HG03095 (cell line): ENCODE results near the gene CHAT.

Experiments used
- ATAC-seq: cut with Tn5 transposase; IDR thresholded peaks from one replicate; pipeline ENCODE4 v1.9.1; 2021; ENCODE audit warnings: moderate library complexity; ENCODE audit not compliant: unreplicated experiment

CHAT gene

DNA sequence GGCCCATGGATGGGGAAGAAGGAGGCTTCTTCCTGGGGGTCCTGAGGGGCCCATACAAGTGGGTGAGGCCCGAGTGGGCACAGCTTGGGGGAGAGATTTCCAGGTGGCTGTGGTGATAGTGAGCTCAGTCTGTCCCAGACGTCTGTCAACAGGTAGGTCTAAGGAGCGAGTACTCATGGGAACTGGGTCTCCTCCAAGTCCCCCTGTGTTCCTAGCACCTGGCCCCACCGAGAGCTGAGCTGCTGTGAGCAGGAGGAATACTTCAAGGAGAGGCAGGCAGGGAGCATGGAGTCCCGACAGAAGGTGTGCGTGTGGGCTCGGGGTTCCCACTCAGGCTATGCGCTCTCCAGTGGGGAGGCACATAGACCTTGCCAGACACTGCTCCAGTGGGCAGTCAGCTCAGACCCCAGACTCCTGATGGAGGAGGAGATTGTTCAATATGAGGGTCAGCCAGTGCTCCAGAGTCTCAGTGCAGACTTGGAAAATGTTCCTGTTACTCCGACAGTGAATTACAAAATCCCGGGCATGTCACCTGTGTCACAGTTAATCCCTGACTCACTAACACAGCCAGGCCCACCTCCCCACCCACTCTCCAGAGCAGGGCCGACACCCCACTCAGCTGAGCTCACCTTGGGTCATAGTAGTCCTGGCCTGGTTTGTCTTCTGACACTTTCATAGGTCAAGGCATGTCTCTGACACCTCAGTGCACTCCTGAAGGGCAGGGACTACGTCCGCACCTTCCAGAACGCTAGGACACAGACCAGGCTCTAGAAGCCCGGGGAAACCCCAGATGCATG is 37.4 kb downstream of the CHAT start:
- no peak for ATAC-seq

DNA sequence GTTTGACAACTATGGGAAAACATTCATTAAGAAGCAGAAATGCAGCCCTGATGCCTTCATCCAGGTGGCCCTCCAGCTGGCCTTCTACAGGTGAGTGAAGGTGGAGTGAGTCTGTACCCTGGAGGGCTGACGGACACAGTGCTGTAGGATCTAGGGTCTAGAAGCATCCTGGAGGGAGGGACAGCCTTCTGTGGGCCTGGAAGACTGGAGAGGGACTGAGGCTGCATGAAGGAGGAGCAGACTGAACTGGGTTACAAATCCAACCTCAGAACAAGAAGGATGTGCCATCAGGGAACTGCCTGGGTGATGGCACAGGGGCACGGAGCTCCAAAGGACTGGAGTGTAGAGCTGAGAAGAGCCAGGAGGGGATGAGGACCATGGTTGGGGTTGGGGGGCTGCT is 38.1 kb downstream of the CHAT start:
- ATAC-seq: no peak

DNA sequence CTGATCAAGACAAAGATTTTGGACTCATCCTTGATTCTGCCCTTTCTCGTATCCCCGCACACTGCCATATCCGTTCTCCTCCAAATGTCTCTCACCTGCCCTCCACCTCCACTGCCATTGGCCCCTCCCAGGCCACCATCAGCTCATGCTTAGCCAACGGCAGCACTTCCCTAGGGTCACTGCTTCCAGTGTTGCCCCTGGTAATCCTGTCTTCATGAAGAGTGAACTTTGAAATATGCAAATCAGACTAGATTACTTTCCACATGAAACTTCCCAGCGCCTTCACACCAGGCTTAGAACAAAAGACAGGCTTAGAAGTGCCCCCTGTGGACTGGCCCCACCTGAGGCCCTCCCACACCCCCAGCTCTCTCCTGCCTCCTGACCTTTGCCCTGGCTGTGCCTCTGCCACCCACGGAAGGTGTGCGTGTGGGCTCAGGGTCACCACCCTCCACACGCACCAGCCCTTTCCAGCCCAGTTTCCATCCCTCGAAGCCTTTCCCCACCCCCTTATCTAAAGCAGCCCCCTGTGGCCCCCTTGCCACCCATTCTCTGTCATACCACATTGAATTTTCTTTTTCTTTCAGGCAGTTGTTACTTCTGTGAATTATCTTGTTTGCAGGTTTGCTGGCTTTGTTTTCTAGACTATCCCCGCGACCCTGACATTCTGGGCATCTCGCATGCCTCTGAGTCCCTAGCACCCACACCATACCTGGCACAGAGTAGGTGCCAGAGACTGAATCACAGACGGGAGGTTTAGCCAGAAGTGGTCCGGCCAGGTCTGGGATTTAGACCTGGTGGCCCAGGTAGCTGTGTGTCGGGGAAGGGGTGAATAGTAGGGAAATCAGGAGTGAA is 38.8 kb downstream of the CHAT start:
- ATAC-seq: no peak

- no peak for ATAC-seq
Measured at GRCh38 chr10:49653273-49653929, 39.6 kb downstream of the CHAT start.

GRCh38 chr10:49654036-49654693 is 40.3 kb downstream of the CHAT start:
- no peak for ATAC-seq

DNA sequence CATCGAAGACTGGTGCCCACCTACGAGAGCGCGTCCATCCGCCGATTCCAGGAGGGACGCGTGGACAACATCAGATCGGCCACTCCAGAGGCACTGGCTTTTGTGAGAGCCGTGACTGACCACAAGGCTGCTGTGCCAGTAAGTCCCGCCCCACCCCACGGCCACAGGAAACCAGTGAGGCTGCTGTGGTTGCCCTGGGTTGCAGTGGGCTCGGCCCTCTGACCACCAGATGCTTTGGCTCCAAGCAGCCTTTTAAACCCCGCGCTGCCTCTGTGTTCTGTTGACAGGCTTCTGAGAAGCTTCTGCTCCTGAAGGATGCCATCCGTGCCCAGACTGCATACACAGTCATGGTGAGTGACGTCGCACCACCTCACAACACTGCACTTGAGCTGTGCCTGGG is 41.3 kb downstream of the CHAT start:
- no peak for ATAC-seq

DNA sequence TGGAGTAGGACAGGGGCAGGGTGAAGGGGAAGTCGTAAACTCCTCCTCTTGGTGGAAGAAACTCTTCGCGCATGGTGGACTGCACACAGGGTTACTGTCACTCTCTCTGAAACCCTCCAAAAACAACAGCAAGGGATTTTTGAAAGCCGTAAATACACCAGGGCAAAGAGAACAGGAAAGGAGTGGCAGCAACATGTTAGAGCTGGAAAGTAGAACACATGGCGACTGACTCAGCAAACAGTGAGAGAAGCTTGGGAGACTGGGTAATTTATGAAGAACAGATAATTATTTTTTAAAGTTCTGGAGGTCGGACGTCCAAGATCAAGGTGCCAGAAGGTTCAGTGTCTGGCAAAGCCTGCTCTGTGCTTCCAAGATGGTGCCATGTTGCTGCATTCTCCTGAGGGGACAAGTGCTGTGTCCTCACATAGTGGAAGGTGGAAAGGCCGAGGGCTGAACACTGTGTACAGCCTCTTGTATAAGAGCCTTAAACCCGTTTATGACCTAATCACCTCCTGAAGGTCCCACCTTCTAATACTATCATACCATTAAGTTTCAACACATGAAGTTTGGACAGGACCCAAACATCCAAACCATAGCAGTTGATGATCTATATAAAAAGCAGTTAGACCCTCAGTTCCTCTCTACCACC is 43.1 kb downstream of the CHAT start:
- ATAC-seq: no peak

DNA sequence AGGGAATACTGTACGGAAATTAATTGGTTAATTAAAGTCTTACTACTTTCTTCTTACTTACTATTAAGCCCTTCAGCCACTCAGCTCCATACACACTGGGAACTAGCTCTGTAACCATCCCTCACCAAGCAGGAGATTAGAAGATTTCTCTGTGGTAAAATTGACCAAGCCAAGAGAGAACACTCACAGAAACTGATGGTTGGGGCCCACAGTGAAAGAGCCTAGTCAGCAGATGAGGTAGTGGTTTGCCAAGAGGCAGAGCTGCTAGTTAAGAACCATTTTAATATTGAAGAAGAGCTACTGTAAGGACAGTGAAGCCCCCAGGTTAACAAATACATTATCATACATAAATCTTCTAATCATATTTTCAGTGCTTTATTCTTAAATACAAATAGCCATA is 43.8 kb downstream of the CHAT start:
- no peak for ATAC-seq

- ATAC-seq: no peak
Measured at GRCh38 chr10:49661140-49661856, 47.5 kb downstream of the CHAT start.

DNA sequence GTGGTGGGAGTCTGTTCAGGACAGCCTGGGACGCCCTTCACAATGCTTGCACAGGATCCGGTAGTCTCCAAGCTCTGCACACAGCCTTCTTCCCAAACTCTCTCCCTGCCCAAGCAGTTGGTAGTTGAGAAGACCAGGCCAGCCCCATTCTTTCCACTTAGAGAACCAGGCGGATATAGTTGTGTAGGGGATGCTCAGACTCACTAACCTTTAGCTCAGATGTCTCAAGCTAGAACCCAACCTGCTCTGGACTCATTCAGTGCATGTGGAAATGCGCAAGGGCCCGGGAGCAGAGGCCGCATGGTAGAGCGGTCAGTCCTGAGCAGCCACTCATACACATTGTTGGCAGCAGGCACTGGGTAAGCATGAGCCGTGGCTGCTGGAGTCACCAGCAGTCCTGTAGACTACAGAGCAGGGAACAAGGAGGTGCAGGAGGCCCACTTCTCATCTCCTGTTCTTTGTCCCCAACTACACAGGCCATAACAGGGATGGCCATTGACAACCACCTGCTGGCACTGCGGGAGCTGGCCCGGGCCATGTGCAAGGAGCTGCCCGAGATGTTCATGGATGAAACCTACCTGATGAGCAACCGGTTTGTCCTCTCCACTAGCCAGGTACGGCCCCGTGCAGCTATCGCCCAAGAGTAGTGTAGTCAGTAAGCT is 48.5 kb downstream of the CHAT start:
- ATAC-seq: no peak

DNA sequence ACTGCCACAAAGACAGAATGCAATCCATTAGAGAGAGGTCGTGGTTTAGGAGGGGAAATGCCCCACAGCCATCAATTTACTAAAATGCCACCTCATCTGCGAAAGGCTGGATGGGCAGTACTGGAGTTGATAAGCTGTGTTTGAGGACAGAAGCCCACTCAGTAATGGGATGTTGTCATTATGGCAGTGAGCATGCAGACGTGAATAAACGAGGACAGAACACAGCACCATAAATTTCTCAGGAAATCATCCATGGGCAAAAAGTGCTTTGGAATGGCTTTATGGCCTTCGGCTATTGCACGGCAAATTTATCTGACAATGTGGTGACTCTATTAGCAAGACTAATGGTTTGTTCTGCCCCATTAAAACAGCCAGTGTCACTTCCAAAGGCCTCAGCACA is 49.8 kb downstream of the CHAT start:
- ATAC-seq: no peak

DNA sequence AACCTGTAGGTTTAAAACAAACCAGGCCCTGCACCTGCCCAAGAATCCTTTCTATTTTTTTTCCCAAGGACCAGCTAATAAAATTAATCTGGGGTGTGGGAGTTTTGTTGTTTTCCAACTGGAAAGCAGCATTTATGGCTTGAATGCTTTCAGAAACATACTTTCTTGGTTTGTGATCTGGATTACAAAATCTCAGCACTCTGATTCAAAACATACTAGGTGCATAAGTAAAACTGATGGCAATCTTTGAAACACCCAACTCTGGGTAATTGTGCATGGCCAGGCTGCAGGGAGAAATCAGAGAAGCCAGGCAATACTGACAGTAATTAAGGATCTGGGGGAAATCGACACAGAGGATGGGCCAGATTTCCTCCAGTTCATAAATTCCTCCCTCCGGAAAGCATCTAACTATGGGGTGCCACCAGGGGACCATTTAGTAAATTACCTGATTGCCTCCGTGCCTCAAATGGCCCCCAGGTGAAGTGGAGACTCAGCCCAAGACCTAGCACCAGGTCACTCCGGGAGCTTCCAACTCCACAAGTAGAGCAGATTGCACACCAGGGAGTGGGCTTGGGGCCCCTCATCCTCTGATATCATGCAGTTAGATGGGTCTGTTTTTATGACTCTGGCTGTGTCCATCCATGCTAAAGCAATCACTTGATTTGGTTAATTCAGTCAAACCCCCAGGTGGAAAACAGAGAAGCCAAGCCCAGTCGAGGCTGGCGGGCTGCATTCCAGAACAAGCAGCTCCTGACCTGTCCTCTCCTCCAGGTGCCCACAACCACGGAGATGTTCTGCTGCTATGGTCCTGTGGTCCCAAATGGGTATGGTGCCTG is 50.4 kb downstream of the CHAT start:
- ATAC-seq: no peak

GRCh38 chr10:49664842-49665355 is 51.1 kb downstream of the CHAT start:
- ATAC-seq: no peak

GRCh38 chr10:49666054-49666615 is 52.3 kb downstream of the CHAT start:
- no peak for ATAC-seq

DNA sequence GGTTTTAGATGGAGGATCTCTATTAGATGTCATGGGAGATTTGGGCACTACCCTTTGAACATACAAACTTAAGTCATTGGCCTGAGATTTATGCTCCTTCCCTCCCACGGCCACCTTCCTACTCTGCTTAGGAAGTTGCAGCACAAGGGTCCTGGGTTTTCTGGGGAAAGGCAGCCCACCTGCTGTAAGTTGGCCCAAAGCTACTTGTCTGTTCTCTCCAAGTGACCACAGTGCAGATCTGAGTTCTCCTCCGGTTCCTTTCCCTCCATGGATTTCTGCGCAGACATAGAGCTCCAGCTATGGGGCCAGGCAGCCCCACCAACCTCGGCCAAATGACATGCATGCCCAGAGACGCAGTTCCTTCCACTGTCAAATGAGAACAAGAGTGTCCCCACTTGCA is 52.8 kb downstream of the CHAT start:
- ATAC-seq: no peak

GRCh38 chr10:49667991-49668390 is 54.2 kb downstream of the CHAT start:
- no peak for ATAC-seq

GRCh38 chr10:49668684-49669083 is 54.8 kb downstream of the CHAT start:
- ATAC-seq: no peak

DNA sequence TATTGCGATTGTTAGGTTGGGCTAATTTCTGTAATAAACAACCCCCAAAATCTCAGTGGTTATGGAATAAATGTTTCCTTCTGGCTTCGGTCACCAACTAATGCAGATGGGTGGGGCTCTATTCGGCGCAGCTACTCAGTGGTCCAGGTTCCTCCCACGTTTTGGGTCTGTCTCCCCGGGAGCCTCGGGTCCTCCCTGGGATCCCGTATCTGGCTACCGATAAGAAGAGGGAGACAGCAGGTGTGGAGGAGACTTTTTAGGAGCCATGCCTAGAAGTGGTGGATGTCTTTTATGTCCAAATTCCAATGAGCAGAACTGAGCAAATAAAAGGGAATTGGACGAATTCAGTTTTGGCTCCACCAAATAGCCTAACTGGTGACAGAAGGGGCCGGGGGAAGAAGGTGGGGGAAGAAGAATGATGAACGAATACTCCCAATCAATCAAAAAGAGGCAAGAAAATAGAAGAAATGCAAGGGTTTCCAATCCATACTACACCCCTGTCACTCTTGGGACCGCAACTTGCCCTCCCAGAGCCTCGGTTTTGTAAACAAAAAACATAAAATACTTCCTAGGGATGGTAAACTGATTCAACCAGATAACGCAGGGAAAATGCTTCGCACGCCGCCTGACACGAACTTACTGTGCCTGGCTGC is 65.1 kb downstream of the CHAT start:
- ATAC-seq: no peak
